A549 (cell line): ENCODE results near the gene ADAMTS16. TPM values are rescaled to one million over a fixed set of nuclear protein-coding genes. Genes with fewer than 3 reads are reported as not detected.
"Not testable (repeated sequence)": the region's sequence is repeated elsewhere in the genome, so short reads cannot be mapped to it uniquely, and the experiment has no call there.

Experiments used
- ATAC-seq, 2 experiments: fragments of 200-7000 bp in 1 of 2; fragments of >200 bp in 1 of 2; cut with Nextera tagmentation in 1 of 2; cut with Tn5 transposase in 1 of 2; 3 replicates each; pipeline versions ENCODE4 v1.8.0 to v1.9.1; 2018 to 2020; ENCODE audit warnings: mild to moderate bottlenecking in 1 of 2, moderate library complexity in 1 of 2
- CTCF ChIA-PET: fragments of 300-600 bp; sonication (Branson Sonifier 250); formaldehyde crosslinking; extraction: SDS; loops from one replicate; lab custom pipeline; 2021; ENCODE audit warnings: antibody characterized with exemption, inconsistent platforms; lab: Yijun Ruan, JAX
- POLR2A ChIA-PET: fragments of 350-600 bp; formaldehyde crosslinking; extraction: SDS; loops from one replicate; lab custom pipeline; 2021; ENCODE audit warnings: antibody characterized with exemption, inconsistent platforms; lab: Yijun Ruan, JAX
- DNase-seq, 2 experiments: peaks; one replicate each; pipeline versions ENCODE4 v3.0.0 to v3.0.0-alpha.2; 2011 to 2016; ENCODE audit warnings: low read depth in 1 of 2, low spot score in 1 of 2
- FAIRE-seq: peaks from 2 replicates; lab custom pipeline; 2011; peaks lifted over from hg19 to GRCh38; lab: Jason Lieb, UNC
- H3K27ac ChIP-seq, 2 experiments: fragments of >200 bp; sonication (Bioruptor Twin); formaldehyde crosslinking; 3 replicates each; pipeline ENCODE4 v1.5.1; 2016 to 2017
- H3K4me1 ChIP-seq: fragments of >200 bp; sonication (Bioruptor Twin); formaldehyde crosslinking; 3 replicates; pipeline ENCODE4 v1.6.1; 2016
- H3K4me2 ChIP-seq: fragments of >200 bp; sonication (Bioruptor Twin); formaldehyde crosslinking; 3 replicates; pipeline ENCODE4 v1.6.1; 2016
- H3K4me3 ChIP-seq: fragments of >200 bp; sonication (Bioruptor Twin); formaldehyde crosslinking; 3 replicates; pipeline ENCODE4 v1.5.1; 2016
- H3K9me3 ChIP-seq: fragments of >200 bp; sonication (Bioruptor Twin); formaldehyde crosslinking; 3 replicates; pipeline ENCODE4 v1.6.1; 2016
- CBX2 ChIP-seq: fragments of 200-600 bp; sonication (generic); IDR thresholded peaks from 2 replicates; pipeline ENCODE4 v1.6.1; 2016; ENCODE audit warnings: low read depth, mild to moderate bottlenecking, borderline replicate concordance
- CEBPB ChIP-seq, 2 experiments: fragments of >200 bp in 1 of 2; sonication (Bioruptor Twin) in 1 of 2; formaldehyde crosslinking in 1 of 2; IDR thresholded peaks; 2 replicates each; pipeline ENCODE4 v1.6.1; 2012 to 2016
- CHD4 ChIP-seq: fragments of 200-600 bp; sonication (generic); IDR thresholded peaks from 2 replicates; pipeline ENCODE4 v1.6.1; 2016; ENCODE audit warnings: antibody characterized with exemption, mild to moderate bottlenecking, borderline replicate concordance
- EHMT2 ChIP-seq: fragments of 200-600 bp; sonication (generic); IDR thresholded peaks from 2 replicates; pipeline ENCODE4 v1.6.1; 2016; ENCODE audit warnings: antibody characterized with exemption, low read depth, mild to moderate bottlenecking, moderate library complexity
- EP300 ChIP-seq, 2 experiments: fragments of >200 bp; sonication (Bioruptor Twin); formaldehyde crosslinking; IDR thresholded peaks; 2 replicates in 1 of 2; 3 replicates in 1 of 2; pipeline ENCODE4 v1.6.1; 2016 to 2017
- FOSL2 ChIP-seq, 2 experiments: fragments of 450-650 bp in 1 of 2; fragments of >200 bp in 1 of 2; sonication (Bioruptor Twin) in 1 of 2; formaldehyde crosslinking; IDR thresholded peaks; 2 replicates each; pipeline versions ENCODE4 v1.5.0 to v1.6.1; 2016 to 2020; ENCODE audit warnings: mild to moderate bottlenecking in 1 of 2, moderate library complexity in 1 of 2
- GATA3 ChIP-seq: IDR thresholded peaks from 2 replicates; pipeline ENCODE4 v1.6.1; 2012; ENCODE audit warnings: borderline replicate concordance
- HOXB13 ChIP-seq: fragments of 250-450 bp; sonication (Bioruptor Pico); IDR thresholded peaks from 2 replicates; pipeline ENCODE4 v1.5.0; 2020; ENCODE audit warnings: low read depth, mild to moderate bottlenecking, moderate library complexity
- JUN ChIP-seq, 2 experiments: fragments of >200 bp; sonication (Bioruptor Twin); formaldehyde crosslinking; IDR thresholded peaks; 2 replicates in 1 of 2; 3 replicates in 1 of 2; pipeline ENCODE4 v1.6.1; 2016 to 2017
- JUNB ChIP-seq: fragments of >200 bp; sonication (Bioruptor Twin); formaldehyde crosslinking; IDR thresholded peaks from 2 replicates; pipeline ENCODE4 v1.6.1; 2016
- RAD21 ChIP-seq, 2 experiments: fragments of >200 bp in 1 of 2; sonication (Bioruptor Twin) in 1 of 2; formaldehyde crosslinking in 1 of 2; IDR thresholded peaks in 1 of 2; conservative IDR thresholded peaks in 1 of 2; 2 replicates in 1 of 2; 3 replicates in 1 of 2; pipeline ENCODE4 v1.6.1; 2012 to 2018; ENCODE audit warnings: inconsistent platforms in 1 of 2
- SMC3 ChIP-seq: fragments of >200 bp; sonication (Bioruptor Twin); formaldehyde crosslinking; IDR thresholded peaks from 3 replicates; pipeline ENCODE4 v1.6.1; 2018; ENCODE audit warnings: inconsistent platforms
- TP53 ChIP-seq: fragments of 250-450 bp; sonication (Bioruptor Pico); IDR thresholded peaks from 2 replicates; pipeline ENCODE4 v1.5.0; 2021; ENCODE audit warnings: mild to moderate bottlenecking, moderate library complexity
- WGBS: methylation state at CpG from one replicate; pipeline ENCODE4 v1.1.6; 2017; ENCODE audit errors: missing lambda C conversion rate; 5-methylcytosine and 5-hydroxymethylcytosine counted together
- polyA plus RNA-seq, 4 experiments: library from polyadenylated mRNA; depleted of rRNA in 3 of 4; stranded (reverse); fragments of >200 nt; fragmentation: RNase III in 1 of 4; extraction: RNeasy Plus Mini Kit Qiagen cat#74134 plus additional on column Dnase treatment in 1 of 4; gene quantifications; 2 replicates in 3 of 4; 3 replicates in 1 of 4; pipeline ENCODE4 v1.2.3, GENCODE V29; 2011 to 2017
- TF ChIP-seq, protein P1 (sequence below): fragments of >200 bp; sonication (Bioruptor Twin); formaldehyde crosslinking; IDR thresholded peaks from 3 replicates; pipeline ENCODE4 v1.6.1; 2016
- TF ChIP-seq, protein P2 (sequence below): IDR thresholded peaks from 2 replicates; pipeline ENCODE4 v1.6.1; 2012
- TF ChIP-seq, protein P3 (sequence below): fragments of >200 bp; sonication (Bioruptor Twin); formaldehyde crosslinking; IDR thresholded peaks from 2 replicates; pipeline ENCODE4 v1.6.1; 2016

The ADAMTS16 gene
- polyA plus RNA-seq, 2 of the 4 experiments (the other 2 are of a cell fraction) = 0.71 to 1.0 TPM

DNA sequence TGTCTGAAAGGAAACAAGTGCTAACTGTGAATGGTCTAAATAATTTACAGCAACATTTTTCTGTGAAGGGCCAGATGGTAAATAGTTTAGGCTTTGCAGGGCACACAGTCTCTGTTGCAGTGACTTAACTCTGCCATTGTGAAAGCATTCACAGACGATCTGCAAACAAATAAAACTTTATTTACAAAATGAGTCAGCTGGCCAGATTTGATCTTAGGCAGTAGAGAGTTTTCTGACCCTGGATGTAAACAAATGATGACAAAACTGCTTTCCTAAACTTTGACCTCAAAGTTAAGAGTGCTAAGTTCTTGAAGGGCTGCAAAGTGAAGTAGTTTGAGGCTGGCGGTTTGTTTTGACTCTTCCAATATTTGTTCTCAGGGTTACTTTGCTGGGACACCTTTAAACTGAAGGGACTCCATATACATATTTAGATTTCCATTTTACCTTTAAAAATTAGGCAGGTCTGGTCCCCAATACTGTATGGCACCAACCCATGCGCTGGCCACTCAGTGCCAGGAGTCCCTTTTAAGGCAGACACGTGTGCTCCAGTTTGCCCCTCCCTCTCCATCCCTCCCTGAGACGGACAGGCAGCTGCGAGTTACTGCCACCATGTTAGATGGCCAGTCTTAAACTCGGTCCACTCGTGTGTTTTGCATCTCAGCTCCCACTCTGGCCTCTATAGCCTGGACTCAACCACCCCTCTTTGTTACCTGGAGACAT lies 4.0 kb upstream of the ADAMTS16 start:
- H3K4me2 ChIP-seq = peak overlapping the region; percentile 55
- peaks cover 20% of the 10 kb centered on the region for H3K4me1 ChIP-seq
- H3K27ac ChIP-seq = peak overlapping the region; percentile 28 to 55; a peak in 4 of 6 replicates
- FAIRE-seq (no peak), ATAC-seq (peak; percentile 65 to 80; a peak in 5 of 6 replicates), DNase-seq (peak; percentile 38 to 88)
- CTCF ChIA-PET = interaction anchor here (0.9 to 1.0 kb wide), 2 partner anchors 204 to 257 kb away, joined by 3 to 4 read pairs; no protein-coding TSS in a partner anchor
- POLR2A ChIA-PET = no interaction called here
- 12% methylated on average over 8 of the region's 8 CpGs for WGBS
- H3K4me3 ChIP-seq = no peak overlapping the region
- H3K9me3 ChIP-seq = peaks cover 6% of the 10 kb centered on the region; the same call in 2 of the 3 replicates
- TF ChIP-seq FOSL2 (IDR thresholded peaks at IDR 0.05) (peak; percentile 88), FOSL2 (CRISPR knock-in tag; IDR thresholded peaks at IDR 0.05) (peak; percentile 96), CHD4 (no peak), EP300 (IDR thresholded peaks at IDR 0.05) (peak; percentile 62 to 63; a peak in 3 of 5 replicates), CBX2 (no peak), JUNB (peak; percentile 93), CEBPB (IDR thresholded peaks at IDR 0.05) (peak; percentile 84 to 96), RAD21 (conservative IDR thresholded peaks at IDR 0.05 in 1 of 2, IDR thresholded peaks at IDR 0.05 in 1 of 2) (peak in 1 of 2 experiments; percentile 27; a peak in 3 of 5 replicates), SMC3 (peak; percentile 35; the same call in 1 of the 3 replicates), TP53 (no peak), GATA3 (peak; percentile 97), JUN (IDR thresholded peaks at IDR 0.05) (peak; percentile 79 to 88; a peak in 4 of 5 replicates), EHMT2 (no peak)
- TF ChIP-seq, protein P1, sequence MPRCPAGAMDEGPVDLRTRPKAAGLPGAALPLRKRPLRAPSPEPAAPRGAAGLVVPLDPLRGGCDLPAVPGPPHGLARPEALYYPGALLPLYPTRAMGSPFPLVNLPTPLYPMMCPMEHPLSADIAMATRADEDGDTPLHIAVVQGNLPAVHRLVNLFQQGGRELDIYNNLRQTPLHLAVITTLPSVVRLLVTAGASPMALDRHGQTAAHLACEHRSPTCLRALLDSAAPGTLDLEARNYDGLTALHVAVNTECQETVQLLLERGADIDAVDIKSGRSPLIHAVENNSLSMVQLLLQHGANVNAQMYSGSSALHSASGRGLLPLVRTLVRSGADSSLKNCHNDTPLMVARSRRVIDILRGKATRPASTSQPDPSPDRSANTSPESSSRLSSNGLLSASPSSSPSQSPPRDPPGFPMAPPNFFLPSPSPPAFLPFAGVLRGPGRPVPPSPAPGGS = 0 out of 3 replicates have a peak, but pooled peaks have one; percentile 56
- TF ChIP-seq, protein P2, sequence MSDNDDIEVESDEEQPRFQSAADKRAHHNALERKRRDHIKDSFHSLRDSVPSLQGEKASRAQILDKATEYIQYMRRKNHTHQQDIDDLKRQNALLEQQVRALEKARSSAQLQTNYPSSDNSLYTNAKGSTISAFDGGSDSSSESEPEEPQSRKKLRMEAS = peak; percentile 68
- TF ChIP-seq, protein P3, sequence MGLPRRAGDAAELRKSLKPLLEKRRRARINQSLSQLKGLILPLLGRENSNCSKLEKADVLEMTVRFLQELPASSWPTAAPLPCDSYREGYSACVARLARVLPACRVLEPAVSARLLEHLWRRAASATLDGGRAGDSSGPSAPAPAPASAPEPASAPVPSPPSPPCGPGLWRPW = peak; percentile 58; the same call in 1 of the 2 replicates
- TF ChIP-seq, all 56 proteins: peak for 11

DNA sequence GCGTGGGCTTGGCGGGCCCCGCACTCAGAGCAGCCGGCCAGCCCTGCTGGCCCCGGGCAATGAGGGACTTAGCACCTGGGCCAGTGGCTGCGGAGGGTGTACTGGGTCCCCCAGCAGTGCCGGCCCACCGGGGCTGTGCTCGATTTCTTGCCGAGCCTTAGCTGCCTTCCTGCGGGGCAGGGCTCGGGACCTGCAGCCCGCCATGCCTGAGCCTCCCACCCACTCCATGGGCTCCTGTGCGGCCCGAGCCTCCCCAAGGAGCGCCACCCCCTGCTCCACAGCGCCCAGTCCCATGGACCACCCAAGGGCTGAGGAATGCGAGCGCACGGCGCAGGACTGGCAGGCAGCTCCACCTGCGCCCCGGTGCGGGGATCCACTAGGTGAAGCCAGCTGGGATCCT lies 2.3 kb upstream of the ADAMTS16 start:
- DNase-seq, H3K27ac ChIP-seq, FAIRE-seq, H3K4me2 ChIP-seq, H3K9me3 ChIP-seq, ATAC-seq, POLR2A ChIA-PET, H3K4me3 ChIP-seq: not testable (repeated sequence)
- H3K4me1 ChIP-seq = peaks cover 20% of the 10 kb centered on the region
- WGBS = 98% methylated on average over 10 of the region's 24 CpGs
- CTCF ChIA-PET = interaction anchor here (1.0 to 4.0 kb wide), 2 partner anchors 280 to 281 kb away, joined by 6 to 65 read pairs; no protein-coding TSS in a partner anchor

DNA sequence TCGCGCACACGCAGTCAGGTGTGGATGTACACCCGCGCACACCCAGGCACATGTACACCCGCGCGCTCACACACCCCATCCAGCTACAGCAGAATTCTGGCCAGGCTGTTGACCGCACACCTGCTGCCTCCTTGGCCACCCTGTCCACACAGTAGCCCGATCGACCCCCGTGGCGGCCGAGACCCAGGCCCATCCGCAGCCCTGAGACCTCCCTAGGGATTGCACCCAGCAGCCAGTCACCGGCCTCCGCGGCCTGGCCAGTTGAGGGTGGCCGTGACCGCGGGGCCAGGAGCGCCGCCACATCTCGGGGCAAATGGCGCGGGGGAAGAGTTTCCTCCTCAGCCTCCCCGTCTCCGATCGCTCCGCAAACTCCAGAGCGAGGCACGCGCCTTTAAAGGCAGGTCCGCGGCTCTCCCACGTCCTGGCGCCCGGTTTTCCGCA lies 774 bp upstream of the ADAMTS16 start:
- peaks cover 20% of the 10 kb centered on the region for H3K4me1 ChIP-seq
- ATAC-seq = peak in 1 of 2 experiments; percentile 4; a peak in 3 of 6 replicates
- TF ChIP-seq HOXB13 = no peak
- TF ChIP-seq FOSL2 (IDR thresholded peaks at IDR 0.05) = no peak
- TF ChIP-seq FOSL2 (CRISPR knock-in tag; IDR thresholded peaks at IDR 0.05) = no peak
- 0 out of 3 replicates have a peak, but pooled peaks cover 2% of the 10 kb centered on the region for H3K9me3 ChIP-seq
- WGBS = 87% methylated on average over 11 of the region's 39 CpGs
- ChIA-PET CTCF (interaction anchor here (0.8 to 4.0 kb wide), 7 partner anchors 135 to 285 kb away, joined by 3 to 65 read pairs (median 10); partner anchors contain the start of gene ICE1), POLR2A (interaction anchor here (2.3 kb wide), 1 partner anchor 283 kb away, joined by 8 read pairs; the partner anchor contains the start of gene ICE1)
- FAIRE-seq = no peak
- peak overlapping the region; percentile 52 for H3K4me3 ChIP-seq
- peak overlapping the region; percentile 98 for H3K4me2 ChIP-seq
- peak overlapping the region; percentile 25 to 71; a peak in 4 of 6 replicates for H3K27ac ChIP-seq
- no peak for DNase-seq
